HL-60 (cell line): ENCODE results near the gene SPHK1.

Experiments used
- CTCF ChIP-seq: IDR thresholded peaks from one replicate; pipeline ENCODE4 v1.5.1; 2011; ENCODE audit warnings: low read length, control low read depth, inconsistent platforms; ENCODE audit not compliant: insufficient read depth
- POLR2AphosphoS5 ChIP-seq: IDR thresholded peaks from 2 replicates; pipeline ENCODE4 v1.6.1; 2012; ENCODE audit warnings: low read depth

DNA sequence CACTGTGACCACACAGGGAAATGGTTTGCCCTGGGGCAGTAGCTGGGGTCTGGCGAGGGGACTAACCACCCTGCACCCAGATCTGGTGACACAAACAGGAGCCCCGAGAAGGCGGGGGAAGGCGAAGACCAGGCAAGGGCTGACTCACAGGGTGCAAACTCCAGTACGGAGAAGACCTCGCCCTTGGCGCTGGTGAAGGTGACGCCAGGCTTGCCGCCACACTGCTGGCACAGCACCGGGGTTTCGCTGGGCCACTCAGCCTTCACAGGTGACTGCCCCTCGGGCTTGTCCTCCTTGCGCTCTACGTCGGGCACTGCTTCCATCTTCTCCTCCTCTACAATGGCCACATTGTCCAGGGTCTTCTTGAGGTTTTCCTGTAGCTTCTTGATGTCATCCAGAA, 11.6 kb downstream of the SPHK1 start:
- TF ChIP-seq CTCF (no peak), POLR2AphosphoS5 (no peak)
